Kidney (tissue), 14 donors: ENCODE data around the gene STEAP2. TPM values are rescaled to one million over a fixed set of nuclear protein-coding genes. Genes with fewer than 3 reads are reported as not detected.

Source experiments
- DNase-seq, 5 donors: peaks; one replicate each; pipeline ENCODE4 v3.0.0-alpha.2; 2013 to 2020
- FAIRE-seq: peaks from 2 replicates; lab custom pipeline; 2012; peaks lifted over from hg19 to GRCh38; lab: Jason Lieb, UNC
- H3K27ac ChIP-seq, 2 donors: one replicate each; pipeline ENCODE4 v1.7.0; 2013; ENCODE audit warnings: low read depth in 2 of 2, low read length in 2 of 2, inconsistent platforms in 1 of 2
- H3K27me3 ChIP-seq: one replicate; pipeline ENCODE4 v1.7.1; 2013; ENCODE audit warnings: low read length, inconsistent platforms; ENCODE audit not compliant: control insufficient read depth, insufficient read depth
- H3K36me3 ChIP-seq, 3 donors: one replicate each; pipeline versions ENCODE4 v1.7.0 to v1.7.1; 2013; ENCODE audit warnings: low read length in 3 of 3, control low read depth in 1 of 3, inconsistent platforms in 1 of 3; ENCODE audit not compliant: insufficient read depth in 3 of 3, control insufficient read depth in 2 of 3
- H3K4me1 ChIP-seq, 3 donors: one replicate each; pipeline versions ENCODE4 v1.7.0 to v1.7.1; 2013; ENCODE audit warnings: low read length in 3 of 3, inconsistent platforms in 1 of 3, low read depth in 1 of 3; ENCODE audit not compliant: control insufficient read depth in 2 of 3, insufficient read depth in 2 of 3
- H3K4me3 ChIP-seq, 3 donors: one replicate each; pipeline versions ENCODE4 v1.7.0 to v1.8.1; 2013; ENCODE audit warnings: low read length in 3 of 3, control low read depth in 1 of 3, inconsistent platforms in 1 of 3
- H3K9ac ChIP-seq, 3 donors: one replicate each; pipeline versions ENCODE4 v1.7.0 to v1.7.1; 2013; ENCODE audit warnings: low read length in 3 of 3, control low read depth in 1 of 3, inconsistent platforms in 1 of 3
- H3K9me3 ChIP-seq, 3 donors: one replicate each; pipeline versions ENCODE4 v1.7.0 to v1.7.1; 2013; ENCODE audit warnings: low read length in 3 of 3, control low read depth in 1 of 3, inconsistent platforms in 1 of 3; ENCODE audit not compliant: control insufficient read depth in 2 of 3, insufficient read depth in 1 of 3
- CTCF ChIP-seq: IDR thresholded peaks from 3 replicates; pipeline ENCODE4 v1.5.1; 2012; ENCODE audit warnings: mild to moderate bottlenecking, moderate library complexity, borderline replicate concordance; ENCODE audit not compliant: insufficient read depth; ENCODE audit errors: extremely low read depth
- intact Hi-C: fragments of 100-400 bp; cut with DNase I; formaldehyde crosslinking; loops from one replicate; pipeline ENCODE4 v1.11.1; 2022
- polyA plus RNA-seq: library from polyadenylated mRNA; stranded (reverse); fragments of 350-450 nt; fragmentation: Illumina TruSeq; extraction: RNeasy Lipid Tissue Mini Kit (QIAGEN cat#74804); gene quantifications from one replicate; pipeline ENCODE4 v1.2.3, GENCODE V29; 2014; ENCODE audit warnings: low read depth, low replicate concordance; ENCODE audit not compliant: insufficient read depth
- total RNA-seq: library from RNA; stranded (reverse); fragmentation: NEBNext Ultra II Directional; extraction: Animal tissue kit (Norgen Biotek cat#: 25700); gene quantifications from one replicate; pipeline ENCODE4 v1.2.1, GENCODE V29; 2021
- donor health status: control.
- donor health status: control.
- donor health status: control.
- donor health status: control.
- donor health status: control.
- donor health status: DM: yes; HTN: yes; CAD: no.
- donor health status: Normal renal cell carcinoma (clear cell type).

The STEAP2 gene
- total and polyA plus RNA-seq, 2 donors from 2014 or later, result 8.9 to 15.8 TPM

GRCh38 chr7:90172121-90172520, 39.4 kb upstream of the STEAP2 start:
- FAIRE-seq, result no peak
- Histone ChIP-seq H3K27me3 (no peaks in the 10 kb centered on the region), H3K4me1 (no peaks in the 10 kb centered on the region), H3K27ac (no peak overlapping the region), H3K9me3 (no peaks in the 10 kb centered on the region), H3K36me3 (no peaks in the 10 kb centered on the region), H3K4me3 (no peak overlapping the region), H3K9ac (no peak overlapping the region)
- TF ChIP-seq CTCF, result no peak
- DNase-seq, result no peak
- intact Hi-C loops, result no loop called here

- intact Hi-C loops, result no loop called here
- FAIRE-seq (no peak), DNase-seq (no peak)
- Histone ChIP-seq H3K4me1 (no peaks in the 10 kb centered on the region), H3K27ac (no peak overlapping the region), H3K9me3 (no peaks in the 10 kb centered on the region), H3K9ac (no peak overlapping the region), H3K36me3 (no peaks in the 10 kb centered on the region), H3K4me3 (no peak overlapping the region), H3K27me3 (no peaks in the 10 kb centered on the region)
- no peak for TF ChIP-seq CTCF
Measured at GRCh38 chr7:90172624-90173023, 38.9 kb upstream of the STEAP2 start.

GRCh38 chr7:90173127-90173844, 38.3 kb upstream of the STEAP2 start:
- Histone ChIP-seq H3K9me3 (no peaks in the 10 kb centered on the region), H3K36me3 (no peaks in the 10 kb centered on the region), H3K27me3 (no peaks in the 10 kb centered on the region), H3K27ac (no peak overlapping the region), H3K4me1 (no peaks in the 10 kb centered on the region), H3K9ac (no peak overlapping the region), H3K4me3 (no peak overlapping the region)
- TF ChIP-seq CTCF, result no peak
- intact Hi-C loops, result no loop called here
- FAIRE-seq, result no peak
- peak in 1 of 5 donors; percentile 8 for DNase-seq
